CD4-positive, alpha-beta T cell (primary cell): ENCODE results near the gene C3. TPM values are rescaled to one million over a fixed set of nuclear protein-coding genes. Genes with fewer than 3 reads are reported as not detected.

ENCODE experiments used
- ATAC-seq: fragments of 200-7000 bp; cut with Tn5 transposase; one replicate; pipeline ENCODE4 v1.10.0; 2022; ENCODE audit warnings: mild to moderate bottlenecking; ENCODE audit not compliant: poor library complexity
- CTCF ChIA-PET: fragments of 350-600 bp; sonication (Branson Sonifier 250); formaldehyde crosslinking; loops from one replicate; lab custom pipeline; 2021; ENCODE audit warnings: antibody characterized with exemption, inconsistent platforms; lab: Charles Lee
- POLR2A ChIA-PET: fragments of 350-600 bp; sonication (Branson Sonifier 250); formaldehyde crosslinking; loops from one replicate; lab custom pipeline; 2021; ENCODE audit warnings: antibody characterized with exemption, inconsistent platforms; lab: Charles Lee
- DNase-seq, 14 experiments: peaks; one replicate each; pipeline ENCODE4 v3.0.0-alpha.2; 2013 to 2020; ENCODE audit warnings: mixed read lengths in 2 of 14
- H3K27ac ChIP-seq, 2 donors: one replicate each; pipeline versions ENCODE4 v1.5.1 to v1.7.0; 2013; ENCODE audit warnings: low read length in 2 of 2, low read depth in 1 of 2, mild to moderate bottlenecking in 1 of 2
- H3K27me3 ChIP-seq, 2 experiments: 1 replicate in 1 of 2; 2 replicates in 1 of 2; pipeline versions ENCODE4 v1.6.1 to v1.7.0; 2013; ENCODE audit warnings: low read length in 2 of 2, control low read depth in 1 of 2, mild to moderate bottlenecking in 1 of 2, moderate library complexity in 1 of 2; ENCODE audit not compliant: insufficient read depth in 2 of 2, control insufficient read depth in 1 of 2
- H3K36me3 ChIP-seq: one replicate; pipeline ENCODE4 v1.6.1; 2013; ENCODE audit warnings: low read length, control low read depth; ENCODE audit not compliant: insufficient read depth
- H3K4me1 ChIP-seq: one replicate; pipeline ENCODE4 v1.6.1; 2013; ENCODE audit warnings: low read length, control low read depth; ENCODE audit not compliant: insufficient read depth
- H3K4me3 ChIP-seq: one replicate; pipeline ENCODE4 v1.5.1; 2013; ENCODE audit warnings: mild to moderate bottlenecking, low read length, moderate library complexity
- H3K9me3 ChIP-seq, 2 experiments: 1 replicate in 1 of 2; 2 replicates in 1 of 2; pipeline versions ENCODE4 v1.6.1 to v1.7.0; 2013; ENCODE audit warnings: low read length in 2 of 2, mild to moderate bottlenecking in 2 of 2, control low read depth in 1 of 2, moderate library complexity in 1 of 2; ENCODE audit not compliant: control insufficient read depth in 1 of 2, insufficient read depth in 1 of 2
- H3K27ac Mint-ChIP-seq: one replicate; pipeline ENCODE4 v1.8.0; 2020; ENCODE audit warnings: mixed read lengths
- H3K27me3 Mint-ChIP-seq: one replicate; pipeline ENCODE4 v1.8.0; 2021; ENCODE audit warnings: mixed read lengths
- H3K36me3 Mint-ChIP-seq: one replicate; pipeline ENCODE4 v1.8.0; 2021; ENCODE audit warnings: low read depth, mixed read lengths
- H3K4me1 Mint-ChIP-seq: one replicate; pipeline ENCODE4 v1.8.0; 2021; ENCODE audit warnings: low read depth, mixed read lengths
- H3K4me3 Mint-ChIP-seq: one replicate; pipeline ENCODE4 v1.8.0; 2020; ENCODE audit warnings: mild to moderate bottlenecking, mixed read lengths
- H3K9me3 Mint-ChIP-seq: one replicate; pipeline ENCODE4 v1.8.0; 2020; ENCODE audit warnings: mixed read lengths
- intact Hi-C, 2 experiments: fragments of 100-400 bp; cut with DNase I in 1 of 2; cut with micrococcal nuclease in 1 of 2; formaldehyde crosslinking; loops; one replicate each; pipeline versions ENCODE4 v1.15.1 to v1.9.0; 2023 to 2025; cut with DNase I, micrococcal nuclease
- total RNA-seq, 174 experiments: library from RNA in 2 of 174; stranded (reverse) in 2 of 174; gene quantifications; one replicate each; pipeline ENCODE4 v1.2.3 and lab custom pipeline; 2021 to 2026
- TF ChIP-seq, protein P1 (sequence below): fragments of 200-600 bp; IDR thresholded peaks from one replicate; pipeline ENCODE4 v1.8.0; 2022; ENCODE audit warnings: antibody characterized with exemption, mild to moderate bottlenecking

C3 gene
- total RNA-seq, 2 experiments from 2014 or later: 0.55 TPM; not detected in 1

GRCh38 chr19:6761053-6761676 lies 40.7 kb upstream of the C3 start:
- no peak overlapping the region for H3K4me3 Mint-ChIP-seq
- H3K36me3 Mint-ChIP-seq: peaks cover 53% of the 10 kb centered on the region

GRCh38 chr19:6760606-6761005 lies 40.2 kb upstream of the C3 start:
- TF ChIP-seq, protein P1, sequence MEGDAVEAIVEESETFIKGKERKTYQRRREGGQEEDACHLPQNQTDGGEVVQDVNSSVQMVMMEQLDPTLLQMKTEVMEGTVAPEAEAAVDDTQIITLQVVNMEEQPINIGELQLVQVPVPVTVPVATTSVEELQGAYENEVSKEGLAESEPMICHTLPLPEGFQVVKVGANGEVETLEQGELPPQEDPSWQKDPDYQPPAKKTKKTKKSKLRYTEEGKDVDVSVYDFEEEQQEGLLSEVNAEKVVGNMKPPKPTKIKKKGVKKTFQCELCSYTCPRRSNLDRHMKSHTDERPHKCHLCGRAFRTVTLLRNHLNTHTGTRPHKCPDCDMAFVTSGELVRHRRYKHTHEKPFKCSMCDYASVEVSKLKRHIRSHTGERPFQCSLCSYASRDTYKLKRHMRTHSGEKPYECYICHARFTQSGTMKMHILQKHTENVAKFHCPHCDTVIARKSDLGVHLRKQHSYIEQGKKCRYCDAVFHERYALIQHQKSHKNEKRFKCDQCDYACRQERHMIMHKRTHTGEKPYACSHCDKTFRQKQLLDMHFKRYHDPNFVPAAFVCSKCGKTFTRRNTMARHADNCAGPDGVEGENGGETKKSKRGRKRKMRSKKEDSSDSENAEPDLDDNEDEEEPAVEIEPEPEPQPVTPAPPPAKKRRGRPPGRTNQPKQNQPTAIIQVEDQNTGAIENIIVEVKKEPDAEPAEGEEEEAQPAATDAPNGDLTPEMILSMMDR: no peak
- Histone ChIP-seq H3K9me3 (no peaks in the 10 kb centered on the region), H3K4me1 (peaks cover 24% of the 10 kb centered on the region), H3K27me3 (no peaks in the 10 kb centered on the region), H3K27ac (no peak overlapping the region), H3K36me3 (peaks cover 64% of the 10 kb centered on the region), H3K4me3 (no peak overlapping the region)
- peaks cover 51% of the 10 kb centered on the region for H3K36me3 Mint-ChIP-seq
- ChIA-PET POLR2A (interaction anchor here (0.7 to 1.6 kb wide), 3 partner anchors 12 to 23 kb away, joined by 3 read pairs; partner anchors contain the start of gene VAV1), CTCF (no interaction called here)
- no peak overlapping the region for H3K4me3 Mint-ChIP-seq
- H3K4me1 Mint-ChIP-seq: peaks cover 6% of the 10 kb centered on the region
- H3K9me3 Mint-ChIP-seq: no peaks in the 10 kb centered on the region
- H3K27ac Mint-ChIP-seq: no peak overlapping the region
- DNase-seq (no peak), ATAC-seq (no peak)
- no peaks in the 10 kb centered on the region for H3K27me3 Mint-ChIP-seq
- intact Hi-C loops: no loop called here

More at GRCh38 chr19:6761053-6761676, 40.7 kb upstream of the C3 start:
- Mint-ChIP-seq H3K9me3 (no peaks in the 10 kb centered on the region), H3K27me3 (no peaks in the 10 kb centered on the region), H3K27ac (no peak overlapping the region), H3K4me1 (peaks cover 12% of the 10 kb centered on the region)
- ATAC-seq: peak; percentile 39
- H3K36me3 ChIP-seq: peaks cover 64% of the 10 kb centered on the region
- CTCF ChIA-PET: no interaction called here
- POLR2A ChIA-PET: interaction anchor here (0.7 to 1.6 kb wide), 2 partner anchors 12 to 23 kb away, joined by 3 read pairs; partner anchors contain the start of gene VAV1
- TF ChIP-seq, protein P1: no peak
- H3K9me3 ChIP-seq: no peaks in the 10 kb centered on the region
- DNase-seq: peak in 2 of 14 experiments; percentile 43 to 58
- no peak overlapping the region for H3K4me3 ChIP-seq
- no peaks in the 10 kb centered on the region for H3K27me3 ChIP-seq
- intact Hi-C loops: no loop called here
- H3K27ac ChIP-seq: no peak overlapping the region
- H3K4me1 ChIP-seq: peaks cover 30% of the 10 kb centered on the region

GRCh38 chr19:6754653-6755463 lies 34.4 kb upstream of the C3 start:
- intact Hi-C loops: loop anchor here in 1 of 2 experiments (5.0 kb wide), 1 partner anchor 238 kb away; no protein-coding TSS in a partner anchor

More at GRCh38 chr19:6754653-6755463, 34.4 kb upstream of the C3 start:
- peaks cover 14% of the 10 kb centered on the region for H3K4me1 ChIP-seq
- Mint-ChIP-seq H3K9me3 (no peaks in the 10 kb centered on the region), H3K4me1 (peaks cover 11% of the 10 kb centered on the region), H3K27me3 (no peaks in the 10 kb centered on the region), H3K27ac (peak overlapping the region; percentile 44), H3K4me3 (no peak overlapping the region), H3K36me3 (peaks cover 81% of the 10 kb centered on the region)
- ChIA-PET CTCF (interaction anchor here (1.7 kb wide), 1 partner anchor 108 kb away, joined by 6 read pairs; no protein-coding TSS in a partner anchor), POLR2A (interaction anchor here (1.5 to 1.6 kb wide), 2 partner anchors 15 to 17 kb away, joined by 3 to 5 read pairs; partner anchors contain the start of genes GPR108 and TRIP10)
- no peak for DNase-seq
- H3K27me3 ChIP-seq: no peaks in the 10 kb centered on the region
- H3K27ac ChIP-seq: no peak overlapping the region
- peaks cover 75% of the 10 kb centered on the region for H3K36me3 ChIP-seq
- TF ChIP-seq, protein P1: no peak
- no peaks in the 10 kb centered on the region for H3K9me3 ChIP-seq
- no peak overlapping the region for H3K4me3 ChIP-seq
- ATAC-seq: no peak
